ENCODE results near the gene HDGF.

Gene HDGF

GRCh38 chr1:156698995-156699394 is 52.5 kb downstream of the HDGF start:
- DNase-seq (ENCODE audit: low read depth), result no peak

GRCh38 chr1:156697481-156697880 is 54.0 kb downstream of the HDGF start:
- DNase-seq (ENCODE audit: low read depth), result no peak

- no peak for DNase-seq (ENCODE audit: low read depth)
Measured at GRCh38 chr1:156696755-156697154, 54.7 kb downstream of the HDGF start.

GRCh38 chr1:156694690-156694962 is 56.8 kb downstream of the HDGF start:
- DNase-seq (ENCODE audit: low read depth), result no peak

GRCh38 chr1:156693848-156694689 is 57.4 kb downstream of the HDGF start:
- DNase-seq (ENCODE audit: low read depth), result no peak

GRCh38 chr1:156692925-156693847 is 58.3 kb downstream of the HDGF start:
- DNase-seq (ENCODE audit: low read depth), result no peak

GRCh38 chr1:156692441-156692924 is 59.0 kb downstream of the HDGF start:
- DNase-seq (ENCODE audit: low read depth), result no peak
